ENCODE results near the gene SNX25. TPM values are rescaled to one million over a fixed set of nuclear protein-coding genes. Genes with fewer than 3 reads are reported as not detected.

Gene SNX25
- total RNA-seq, 1 donor from 2014 or later, result 74.7 TPM

DNA sequence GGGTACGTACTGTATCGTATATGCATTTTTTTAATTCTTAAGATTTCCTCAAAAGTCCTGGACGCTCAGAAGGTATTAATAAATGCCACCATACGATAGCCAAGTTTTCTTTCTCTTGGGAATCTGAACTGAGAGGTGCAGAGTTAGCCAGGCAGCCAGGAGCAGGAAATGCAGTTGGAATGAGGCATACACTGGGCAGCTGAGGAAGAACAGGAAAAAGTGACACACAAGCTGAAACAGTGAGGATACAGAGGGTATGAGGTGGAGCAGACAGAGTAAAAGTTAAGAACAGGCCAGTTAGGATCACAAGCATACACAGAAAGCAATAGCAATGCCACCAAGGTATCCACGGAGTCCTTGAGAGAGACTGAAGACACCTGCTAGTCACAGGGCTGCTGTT, 203.0 kb downstream of the SNX25 start:
- peaks cover 76% of the 10 kb centered on the region for H3K36me3 ChIP-seq
- TF ChIP-seq, protein P1, sequence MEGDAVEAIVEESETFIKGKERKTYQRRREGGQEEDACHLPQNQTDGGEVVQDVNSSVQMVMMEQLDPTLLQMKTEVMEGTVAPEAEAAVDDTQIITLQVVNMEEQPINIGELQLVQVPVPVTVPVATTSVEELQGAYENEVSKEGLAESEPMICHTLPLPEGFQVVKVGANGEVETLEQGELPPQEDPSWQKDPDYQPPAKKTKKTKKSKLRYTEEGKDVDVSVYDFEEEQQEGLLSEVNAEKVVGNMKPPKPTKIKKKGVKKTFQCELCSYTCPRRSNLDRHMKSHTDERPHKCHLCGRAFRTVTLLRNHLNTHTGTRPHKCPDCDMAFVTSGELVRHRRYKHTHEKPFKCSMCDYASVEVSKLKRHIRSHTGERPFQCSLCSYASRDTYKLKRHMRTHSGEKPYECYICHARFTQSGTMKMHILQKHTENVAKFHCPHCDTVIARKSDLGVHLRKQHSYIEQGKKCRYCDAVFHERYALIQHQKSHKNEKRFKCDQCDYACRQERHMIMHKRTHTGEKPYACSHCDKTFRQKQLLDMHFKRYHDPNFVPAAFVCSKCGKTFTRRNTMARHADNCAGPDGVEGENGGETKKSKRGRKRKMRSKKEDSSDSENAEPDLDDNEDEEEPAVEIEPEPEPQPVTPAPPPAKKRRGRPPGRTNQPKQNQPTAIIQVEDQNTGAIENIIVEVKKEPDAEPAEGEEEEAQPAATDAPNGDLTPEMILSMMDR (IDR thresholded peaks at IDR 0.05), result no peak
- no peak overlapping the region for H3K4me3 ChIP-seq
- no peak for ATAC-seq
- H3K27me3 ChIP-seq (ENCODE audit: low read depth), result no peaks in the 10 kb centered on the region
- no peak for DNase-seq
- intact Hi-C loops (cut with DNase I), result no loop called here
- no peak overlapping the region for H3K27ac ChIP-seq
- H3K9me3 ChIP-seq, result no peaks in the 10 kb centered on the region
- H3K4me1 ChIP-seq, result no peaks in the 10 kb centered on the region

Other genes with a start within 250 kb of the SNX25 start
- gene HELT, start 191.1 kb upstream of the SNX25 start, total RNA-seq, result 0.97 TPM
- gene SLC25A4, start 66.3 kb upstream of the SNX25 start, total RNA-seq, result 33.1 TPM
- 29.4 TPM for gene CFAP97, start 5.6 kb upstream of the SNX25 start, total RNA-seq
- gene LRP2BP, start 186.3 kb downstream of the SNX25 start, total RNA-seq, result 1.5 TPM
- gene ANKRD37, start 187.2 kb downstream of the SNX25 start, total RNA-seq, result 15.7 TPM
- gene UFSP2, start 216.4 kb downstream of the SNX25 start, total RNA-seq, result 30.0 TPM

All from lower lobe of right lung (tissue), 2 donors.